GM12878 (cell line): ENCODE measurements around the gene PTPRN2. TPM values are rescaled to one million over a fixed set of nuclear protein-coding genes. Genes with fewer than 3 reads are reported as not detected.

Experiments used
- ATAC-seq: fragments of 200-7000 bp; cut with Tn5 transposase; 3 replicates; pipeline ENCODE4 v1.9.1; 2020; ENCODE audit warnings: mild to moderate bottlenecking, moderate library complexity
- BruUV-seq: library from RNA; stranded (reverse); fragments of 400-500 nt; replicated peaks from 2 replicates; lab custom pipeline; 2021; lab: Mats Ljungman, UMichigan
- CTCF ChIA-PET: fragments of 300-600 bp; sonication (Branson Sonifier 250); formaldehyde crosslinking; extraction: SDS; loops from one replicate; lab custom pipeline; 2021; ENCODE audit warnings: inconsistent platforms; lab: Yijun Ruan, JAX
- POLR2A ChIA-PET: fragments of 350-600 bp; formaldehyde crosslinking; extraction: SDS; loops from one replicate; lab custom pipeline; 2021; ENCODE audit warnings: inconsistent platforms; lab: Charles Lee
- RAD21 ChIA-PET: fragments of 300-600 bp; sonication (Branson Sonifier 250); formaldehyde crosslinking; loops from one replicate; lab custom pipeline; 2023; ENCODE audit warnings: antibody characterized with exemption; ENCODE audit not compliant: unreplicated experiment; lab: Charles Lee
- SMC1A ChIA-PET: fragments of 300-600 bp; sonication (Branson Sonifier 250); formaldehyde crosslinking; loops from one replicate; lab custom pipeline; 2023; ENCODE audit not compliant: unreplicated experiment, uncharacterized antibody; lab: Charles Lee
- DNase-seq: peaks from one replicate; pipeline ENCODE4 v3.0.0-alpha.2; 2011; ENCODE audit warnings: low read depth, low spot score
- FAIRE-seq: peaks from 3 replicates; lab custom pipeline; 2011; peaks lifted over from hg19 to GRCh38; lab: Jason Lieb, UNC
- H2AFZ ChIP-seq: 2 replicates; pipeline ENCODE4 v1.6.0; 2011; ENCODE audit warnings: low read depth, low read length, control low read depth; ENCODE audit not compliant: control insufficient read depth
- H3K27ac ChIP-seq: 2 replicates; pipeline ENCODE4 v1.5.1; 2011; ENCODE audit warnings: control low read depth; ENCODE audit not compliant: control insufficient read depth, insufficient read depth
- H3K27me3 ChIP-seq, 2 experiments: replicated peaks in 1 of 2; 2 replicates each; pipeline versions ENCODE4 v1.6.0 to v1.6.1; 2011; ENCODE audit warnings: low read length in 1 of 2; ENCODE audit not compliant: control insufficient read depth in 2 of 2, insufficient read depth in 2 of 2
- H3K36me3 ChIP-seq, 2 experiments: 2 replicates each; pipeline ENCODE4 v1.5.1; 2011; ENCODE audit warnings: low read length in 1 of 2; ENCODE audit not compliant: control insufficient read depth in 2 of 2, insufficient read depth in 2 of 2
- H3K4me1 ChIP-seq: 2 replicates; pipeline ENCODE4 v1.6.1; 2011; ENCODE audit warnings: mild to moderate bottlenecking, low read length, moderate library complexity, mixed read lengths; ENCODE audit not compliant: control insufficient read depth, insufficient read depth
- H3K4me2 ChIP-seq: 2 replicates; pipeline ENCODE4 v1.6.0; 2011; ENCODE audit warnings: control low read depth; ENCODE audit not compliant: control insufficient read depth, insufficient read depth
- H3K4me3 ChIP-seq: fragments of 200-600 bp; sonication (generic); 2 replicates; pipeline ENCODE4 v1.5.1; 2016
- H3K79me2 ChIP-seq: 2 replicates; pipeline ENCODE4 v1.6.0; 2011; ENCODE audit warnings: low read length; ENCODE audit not compliant: control insufficient read depth, insufficient read depth
- H3K9ac ChIP-seq: 2 replicates; pipeline ENCODE4 v1.8.0; 2011; ENCODE audit warnings: low read length, control low read depth, mixed read lengths; ENCODE audit not compliant: control insufficient read depth, insufficient read depth
- H3K9me3 ChIP-seq: replicated peaks from 3 replicates; pipeline ENCODE4 v1.5.1; 2011; ENCODE audit warnings: mild to moderate bottlenecking, low read length; ENCODE audit not compliant: control insufficient read depth, insufficient read depth
- H4K20me1 ChIP-seq: 2 replicates; pipeline ENCODE4 v1.6.0; 2011; ENCODE audit not compliant: control insufficient read depth, insufficient read depth
- CBX3 ChIP-seq: fragments of 200-600 bp; sonication (generic); IDR thresholded peaks from 2 replicates; pipeline ENCODE4 v1.6.1; 2016; ENCODE audit warnings: low read depth, borderline replicate concordance
- EGR1 ChIP-seq, 2 experiments: IDR thresholded peaks; 1 replicate in 1 of 2; 2 replicates in 1 of 2; pipeline ENCODE4 v1.6.1; 2011 to 2012; ENCODE audit warnings: low read depth in 2 of 2, low read length in 2 of 2, borderline replicate concordance in 1 of 2, mild to moderate bottlenecking in 1 of 2, moderate library complexity in 1 of 2
- EZH2 ChIP-seq: IDR thresholded peaks from 2 replicates; pipeline ENCODE4 v1.6.1; 2012; ENCODE audit warnings: low read depth, mild to moderate bottlenecking, control low read depth, inconsistent platforms, low read length, borderline replicate concordance; ENCODE audit not compliant: control insufficient read depth
- HSF1 ChIP-seq: fragments of 150-350 bp; IDR thresholded peaks from 2 replicates; pipeline ENCODE4 v1.6.1; 2014; ENCODE audit warnings: mild to moderate bottlenecking, low read depth, low read length
- IKZF2 ChIP-seq, 2 experiments: fragments of 450-650 bp; IDR thresholded peaks; 2 replicates each; pipeline ENCODE4 v1.6.1; 2017; ENCODE audit warnings: mild to moderate bottlenecking in 2 of 2, moderate library complexity in 2 of 2
- LARP7 ChIP-seq: fragments of 450-650 bp; IDR thresholded peaks from 2 replicates; pipeline ENCODE4 v1.6.1; 2017; ENCODE audit warnings: mild to moderate bottlenecking
- MLLT1 ChIP-seq: fragments of 450-650 bp; IDR thresholded peaks from 2 replicates; pipeline ENCODE4 v1.6.1; 2016; ENCODE audit warnings: mild to moderate bottlenecking
- RAD21 ChIP-seq: IDR thresholded peaks from 2 replicates; pipeline ENCODE4 v1.6.1; 2011; ENCODE audit warnings: mild to moderate bottlenecking, low read depth, low read length, moderate library complexity; ENCODE audit not compliant: insufficient read depth
- RB1 ChIP-seq: fragments of 450-650 bp; formaldehyde crosslinking; IDR thresholded peaks from 2 replicates; pipeline ENCODE4 v1.6.1; 2017; ENCODE audit warnings: mild to moderate bottlenecking, borderline replicate concordance
- RCOR1 ChIP-seq: conservative IDR thresholded peaks from 2 replicates; pipeline ENCODE4 v1.6.1; 2012; ENCODE audit warnings: low read depth, low read length, improper control_type of control experiment
- RUNX3 ChIP-seq: IDR thresholded peaks from 2 replicates; pipeline ENCODE4 v1.6.1; 2012; ENCODE audit warnings: low read length, inconsistent platforms
- SMARCA5 ChIP-seq: fragments of 450-650 bp; IDR thresholded peaks from 2 replicates; pipeline ENCODE4 v1.6.1; 2017; ENCODE audit warnings: mild to moderate bottlenecking
- TCF12 ChIP-seq: IDR thresholded peaks from 2 replicates; pipeline ENCODE4 v1.6.1; 2011; ENCODE audit warnings: low read depth, mild to moderate bottlenecking, low read length
- WRNIP1 ChIP-seq: IDR thresholded peaks from 2 replicates; pipeline ENCODE4 v1.6.1; 2011; ENCODE audit warnings: low read depth, low read length, improper control_type of control experiment, borderline replicate concordance
- YBX1 ChIP-seq: fragments of 450-650 bp; IDR thresholded peaks from 2 replicates; pipeline ENCODE4 v1.6.1; 2016; ENCODE audit warnings: antibody characterized with exemption
- ZNF207 ChIP-seq: fragments of 450-650 bp; IDR thresholded peaks from 2 replicates; pipeline ENCODE4 v1.6.1; 2014; ENCODE audit warnings: antibody characterized with exemption, mild to moderate bottlenecking, borderline replicate concordance
- ZNF217 ChIP-seq: fragments of 450-650 bp; IDR thresholded peaks from 2 replicates; pipeline ENCODE4 v1.6.1; 2017; ENCODE audit warnings: antibody characterized with exemption, mild to moderate bottlenecking
- WGBS: methylation state at CpG from one replicate; pipeline ENCODE4 v1.1.6; 2016; ENCODE audit warnings: low lambda C conversion rate; ENCODE audit not compliant: insufficient replicate concordance, insufficient coverage; ENCODE audit errors: missing lambda C conversion rate; 5-methylcytosine and 5-hydroxymethylcytosine counted together
- in situ Hi-C: fragments of 300-500 bp; cut with MboI; formaldehyde crosslinking; loops from 9 replicates; pipeline ENCODE4 v1.14.3; 2018; ENCODE audit warnings: mixed read lengths
- intact Hi-C: fragments of 100-400 bp; cut with micrococcal nuclease; formaldehyde crosslinking; loops from one replicate; pipeline ENCODE4 v1.14.2; 2022; ENCODE audit not compliant: unreplicated experiment
- polyA plus RNA-seq, 11 experiments: library from polyadenylated mRNA; depleted of rRNA in 4 of 11; unstranded in 6 of 11; stranded (reverse) in 5 of 11; fragments of >200 nt; fragmentation: Nextera tagmentation in 4 of 11; fragmentation: Illumina TruSeq in 1 of 11; extraction: Ambion mirVana in 4 of 11; extraction: Trizol in 1 of 11; gene quantifications; 1 replicate in 1 of 11; 2 replicates in 10 of 11; pipeline versions ENCODE4 v1.2.1 to v1.2.3, GENCODE V29; 2011 to 2016; ENCODE audit warnings: inconsistent platforms in 2 of 11, missing spikeins in 2 of 11, low read depth in 1 of 11
- total RNA-seq, 4 experiments: library from RNA; depleted of rRNA in 3 of 4; stranded (reverse); fragments of >200 nt in 3 of 4; fragmentation: Illumina TruSeq in 1 of 4; extraction: Trizol in 1 of 4; gene quantifications; 2 replicates each; pipeline versions ENCODE4 v1.2.1 to v1.2.3, GENCODE V29; 2013 to 2021
- TF ChIP-seq, protein P1 (sequence below): fragments of 450-650 bp; IDR thresholded peaks from 2 replicates; pipeline ENCODE4 v1.6.1; 2016; ENCODE audit warnings: mild to moderate bottlenecking, moderate library complexity, borderline replicate concordance
- TF ChIP-seq, protein P2 (sequence below): IDR thresholded peaks from 2 replicates; pipeline ENCODE4 v1.6.1; 2011; ENCODE audit warnings: mild to moderate bottlenecking, low read depth, low read length, moderate library complexity; ENCODE audit not compliant: insufficient replicate concordance

Gene PTPRN2
- total and polyA plus RNA-seq, 10 of the 15 experiments (the other 5 are each of a cell fraction or from before 2014, with no cell fraction given), result 5.4 TPM; not detected in 9

DNA sequence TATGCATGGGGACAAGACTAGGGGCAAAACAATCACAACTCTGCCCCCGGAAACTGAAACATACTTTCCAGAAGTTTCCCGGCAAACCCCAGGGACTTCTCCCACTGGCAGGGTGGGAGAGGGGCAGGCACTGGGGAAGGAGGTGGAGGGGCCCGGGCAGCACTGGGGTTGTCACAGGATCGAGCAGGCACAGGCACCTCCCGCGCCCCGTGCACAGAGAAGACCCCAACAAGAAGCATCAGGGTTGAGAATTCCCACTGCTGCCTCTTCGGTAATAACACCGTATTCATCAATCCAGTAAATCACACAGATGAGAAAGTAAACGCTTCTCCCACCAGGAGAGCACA, 490.5 kb downstream of the PTPRN2 start:
- ChIA-PET RAD21 (no interaction called here), CTCF (no interaction called here), POLR2A (no interaction called here), SMC1A (no interaction called here)
- no TSS peak for BruUV-seq
- intact Hi-C loops, result no loop called here
- Histone ChIP-seq H3K9ac (no peak overlapping the region), H2AFZ (no peak overlapping the region), H3K4me2 (no peak overlapping the region), H3K79me2 (no peaks in the 10 kb centered on the region), H3K4me3 (no peak overlapping the region), H3K27ac (no peak overlapping the region), H3K4me1 (no peaks in the 10 kb centered on the region), H4K20me1 (no peaks in the 10 kb centered on the region), H3K27me3 (no peaks in the 10 kb centered on the region), H3K9me3 (no peaks in the 10 kb centered on the region; the same call in 2 of the 3 replicates), H3K36me3 (no peaks in the 10 kb centered on the region)
- DNase-seq, result no peak
- 54% methylated on average over 10 of the region's 10 CpGs for WGBS
- in situ Hi-C loops, result no loop called here
- no peak for ATAC-seq
- no peak for FAIRE-seq
- no peak for TF ChIP-seq EGR1 (IDR thresholded peaks at IDR 0.05; ENCODE audit: borderline replicate concordance in 1 of 2, low read depth in 2 of 2, low read length in 2 of 2)
- TF ChIP-seq RUNX3, result no peak
- no peak for TF ChIP-seq MLLT1
- TF ChIP-seq, protein P1, sequence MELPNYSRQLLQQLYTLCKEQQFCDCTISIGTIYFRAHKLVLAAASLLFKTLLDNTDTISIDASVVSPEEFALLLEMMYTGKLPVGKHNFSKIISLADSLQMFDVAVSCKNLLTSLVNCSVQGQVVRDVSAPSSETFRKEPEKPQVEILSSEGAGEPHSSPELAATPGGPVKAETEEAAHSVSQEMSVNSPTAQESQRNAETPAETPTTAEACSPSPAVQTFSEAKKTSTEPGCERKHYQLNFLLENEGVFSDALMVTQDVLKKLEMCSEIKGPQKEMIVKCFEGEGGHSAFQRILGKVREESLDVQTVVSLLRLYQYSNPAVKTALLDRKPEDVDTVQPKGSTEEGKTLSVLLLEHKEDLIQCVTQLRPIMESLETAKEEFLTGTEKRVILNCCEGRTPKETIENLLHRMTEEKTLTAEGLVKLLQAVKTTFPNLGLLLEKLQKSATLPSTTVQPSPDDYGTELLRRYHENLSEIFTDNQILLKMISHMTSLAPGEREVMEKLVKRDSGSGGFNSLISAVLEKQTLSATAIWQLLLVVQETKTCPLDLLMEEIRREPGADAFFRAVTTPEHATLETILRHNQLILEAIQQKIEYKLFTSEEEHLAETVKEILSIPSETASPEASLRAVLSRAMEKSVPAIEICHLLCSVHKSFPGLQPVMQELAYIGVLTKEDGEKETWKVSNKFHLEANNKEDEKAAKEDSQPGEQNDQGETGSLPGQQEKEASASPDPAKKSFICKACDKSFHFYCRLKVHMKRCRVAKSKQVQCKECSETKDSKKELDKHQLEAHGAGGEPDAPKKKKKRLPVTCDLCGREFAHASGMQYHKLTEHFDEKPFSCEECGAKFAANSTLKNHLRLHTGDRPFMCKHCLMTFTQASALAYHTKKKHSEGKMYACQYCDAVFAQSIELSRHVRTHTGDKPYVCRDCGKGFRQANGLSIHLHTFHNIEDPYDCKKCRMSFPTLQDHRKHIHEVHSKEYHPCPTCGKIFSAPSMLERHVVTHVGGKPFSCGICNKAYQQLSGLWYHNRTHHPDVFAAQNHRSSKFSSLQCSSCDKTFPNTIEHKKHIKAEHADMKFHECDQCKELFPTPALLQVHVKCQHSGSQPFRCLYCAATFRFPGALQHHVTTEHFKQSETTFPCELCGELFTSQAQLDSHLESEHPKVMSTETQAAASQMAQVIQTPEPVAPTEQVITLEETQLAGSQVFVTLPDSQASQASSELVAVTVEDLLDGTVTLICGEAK, result no peak
- no peak for TF ChIP-seq HSF1
- TF ChIP-seq, protein P2, sequence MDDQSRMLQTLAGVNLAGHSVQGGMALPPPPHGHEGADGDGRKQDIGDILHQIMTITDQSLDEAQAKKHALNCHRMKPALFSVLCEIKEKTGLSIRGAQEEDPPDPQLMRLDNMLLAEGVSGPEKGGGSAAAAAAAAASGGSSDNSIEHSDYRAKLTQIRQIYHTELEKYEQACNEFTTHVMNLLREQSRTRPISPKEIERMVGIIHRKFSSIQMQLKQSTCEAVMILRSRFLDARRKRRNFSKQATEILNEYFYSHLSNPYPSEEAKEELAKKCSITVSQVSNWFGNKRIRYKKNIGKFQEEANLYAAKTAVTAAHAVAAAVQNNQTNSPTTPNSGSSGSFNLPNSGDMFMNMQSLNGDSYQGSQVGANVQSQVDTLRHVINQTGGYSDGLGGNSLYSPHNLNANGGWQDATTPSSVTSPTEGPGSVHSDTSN, result no peak
- no peak for TF ChIP-seq RAD21
- TF ChIP-seq SMARCA5, result no peak
- no peak for TF ChIP-seq ZNF217
- no peak for TF ChIP-seq EZH2
- TF ChIP-seq RB1, result no peak
- TF ChIP-seq ZNF207, result no peak
- no peak for TF ChIP-seq CBX3
- no peak for TF ChIP-seq YBX1
- no peak for TF ChIP-seq WRNIP1
- no peak for TF ChIP-seq IKZF2 (IDR thresholded peaks at IDR 0.05)
- TF ChIP-seq LARP7, result no peak
- TF ChIP-seq RCOR1, result no peak
- TF ChIP-seq TCF12, result no peak
